Ramos (cell line): ENCODE data around the gene SIAH2.

Experiments used
- in situ Hi-C: fragments of 300-500 bp; cut with MboI; formaldehyde crosslinking; loops from one replicate; pipeline ENCODE4 v1.14.3; 2022; ENCODE audit warnings: low sequenced_read_pairs; ENCODE audit not compliant: unreplicated experiment

The SIAH2 gene

DNA sequence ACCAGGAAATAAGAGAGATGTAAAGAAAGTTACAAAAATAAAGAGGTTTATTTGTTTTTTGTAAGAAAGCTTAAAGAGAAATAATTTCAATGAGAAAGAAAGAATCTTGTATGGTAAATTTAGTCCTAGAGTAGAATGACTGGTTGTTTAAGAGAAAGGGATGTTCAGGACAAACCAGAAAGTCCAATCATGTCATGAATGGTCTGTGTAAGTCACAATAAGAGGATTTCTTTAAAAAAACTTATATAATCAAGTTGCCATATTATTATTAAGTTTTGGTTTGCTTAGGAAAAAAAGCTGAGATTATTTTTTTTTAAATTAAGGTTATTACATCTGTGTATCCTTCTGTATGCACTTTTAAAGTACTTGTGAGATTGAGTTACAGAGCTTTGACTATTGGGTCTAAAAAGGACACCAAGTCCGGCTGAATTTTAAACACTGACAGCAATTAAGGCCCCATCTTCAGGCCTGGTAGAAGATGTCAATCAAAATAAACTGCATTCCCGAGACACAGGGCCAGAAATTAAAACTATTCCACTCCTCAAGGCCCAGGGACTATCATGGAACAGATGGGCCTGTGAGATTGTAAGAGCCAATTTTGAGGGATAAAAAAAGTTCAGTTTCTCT is 71.4 kb downstream of the SIAH2 start:
- in situ Hi-C loops, result no loop called here
